ENCODE data around the gene PPP1R14C.

PPP1R14C gene

DNA sequence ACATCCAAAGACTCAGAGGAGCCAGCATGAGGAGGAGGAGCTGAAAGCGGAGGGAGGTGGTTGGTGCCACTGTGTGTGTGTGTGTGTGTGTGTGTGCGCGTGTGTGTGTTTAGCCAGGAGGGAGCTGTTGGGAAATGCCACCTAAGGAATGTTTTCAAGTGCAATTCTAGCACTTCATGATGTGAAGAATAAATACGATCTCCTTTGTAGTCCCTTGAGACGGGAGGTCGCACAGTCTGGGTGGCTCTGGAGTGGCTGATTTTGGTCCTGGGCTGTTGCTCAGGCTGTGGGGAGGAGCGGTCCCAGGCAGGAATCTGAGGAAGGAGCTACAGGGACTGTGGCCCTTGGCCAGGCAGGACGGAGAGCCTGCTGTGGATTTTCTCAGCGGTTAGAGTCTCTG lies 93.7 kb downstream of the PPP1R14C start:
- no peak for TF ChIP-seq TAF1 (IDR thresholded peaks at IDR 0.05; ENCODE audit: borderline replicate concordance, insufficient read depth, low read length)
- no peak for TF ChIP-seq FOXP2 (optimal IDR thresholded peaks at IDR 0.05; ENCODE audit: borderline replicate concordance, extremely low read depth, extremely low read length, insufficient read depth)
- no peak for TF ChIP-seq REST (IDR thresholded peaks at IDR 0.05; ENCODE audit: insufficient read depth in 1 of 2, low read depth in 2 of 2, low read length in 2 of 2)
- TF ChIP-seq POLR2AphosphoS5 (IDR thresholded peaks at IDR 0.05; ENCODE audit: low read depth, low read length), result no peak
- TF ChIP-seq SIN3A (IDR thresholded peaks at IDR 0.05; ENCODE audit: borderline replicate concordance, insufficient read depth, low read length), result no peak

GRCh38 chr6:150237626-150238025 lies 94.8 kb downstream of the PPP1R14C start:
- TF ChIP-seq FOXP2 (optimal IDR thresholded peaks at IDR 0.05; ENCODE audit: borderline replicate concordance, extremely low read depth, extremely low read length, insufficient read depth) (no peak), SIN3A (IDR thresholded peaks at IDR 0.05; ENCODE audit: borderline replicate concordance, insufficient read depth, low read length) (no peak), REST (IDR thresholded peaks at IDR 0.05; ENCODE audit: insufficient read depth in 1 of 2, low read depth in 2 of 2, low read length in 2 of 2) (no peak), TAF1 (IDR thresholded peaks at IDR 0.05; ENCODE audit: borderline replicate concordance, insufficient read depth, low read length) (no peak), POLR2AphosphoS5 (IDR thresholded peaks at IDR 0.05; ENCODE audit: low read depth, low read length) (no peak)

DNA sequence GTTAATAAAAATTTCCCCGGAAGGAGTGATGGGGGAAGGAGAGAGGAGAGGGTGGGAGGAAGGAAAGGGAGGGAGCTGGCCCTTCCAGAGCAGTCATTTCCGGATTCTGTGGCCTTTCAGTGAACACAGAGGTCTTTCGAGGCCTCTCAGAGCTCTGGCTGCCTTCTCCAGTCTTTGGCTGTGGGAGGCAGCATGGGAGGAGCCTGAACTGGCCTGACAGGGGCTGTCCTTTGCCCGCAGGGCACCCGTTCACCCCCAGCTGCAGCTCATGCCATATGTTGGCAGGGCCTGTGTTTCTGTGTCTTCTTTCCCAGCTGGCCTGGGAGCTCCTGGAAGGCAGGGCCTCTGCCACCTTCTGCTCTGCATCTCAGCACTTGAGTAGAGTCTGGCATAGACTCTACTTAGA lies 95.5 kb downstream of the PPP1R14C start:
- TF ChIP-seq POLR2AphosphoS5 (IDR thresholded peaks at IDR 0.05; ENCODE audit: low read depth, low read length) (no peak), SIN3A (IDR thresholded peaks at IDR 0.05; ENCODE audit: borderline replicate concordance, insufficient read depth, low read length) (no peak), FOXP2 (optimal IDR thresholded peaks at IDR 0.05; ENCODE audit: borderline replicate concordance, extremely low read depth, extremely low read length, insufficient read depth) (no peak), TAF1 (IDR thresholded peaks at IDR 0.05; ENCODE audit: borderline replicate concordance, insufficient read depth, low read length) (no peak), REST (IDR thresholded peaks at IDR 0.05; ENCODE audit: insufficient read depth in 1 of 2, low read depth in 2 of 2, low read length in 2 of 2) (no peak)

DNA sequence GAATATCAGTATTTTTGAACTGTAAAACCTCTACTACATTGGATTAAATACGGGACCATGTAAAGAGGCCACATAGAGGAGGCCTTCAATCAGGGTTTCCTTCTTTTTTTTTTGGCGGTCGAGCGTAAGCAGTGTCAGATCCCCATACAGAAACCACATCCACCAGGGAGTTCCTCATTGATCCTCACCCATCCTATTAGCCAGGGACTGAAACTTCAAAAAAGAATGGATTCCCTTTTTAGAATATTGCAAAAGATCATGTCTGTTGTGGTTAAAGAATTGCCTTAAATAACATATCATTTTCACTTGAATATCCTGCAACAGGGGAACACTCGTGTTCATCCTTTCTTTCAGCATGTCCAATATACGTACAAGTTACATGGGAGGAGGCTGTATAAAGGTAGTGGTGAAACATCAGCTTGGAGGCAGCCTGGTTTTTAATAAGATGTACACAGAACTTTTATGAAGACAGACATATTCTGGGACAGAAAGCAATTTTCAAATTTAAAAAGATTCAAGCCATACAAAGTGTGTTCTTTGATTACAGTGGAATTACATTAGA lies 96.1 kb downstream of the PPP1R14C start:
- TF ChIP-seq FOXP2 (optimal IDR thresholded peaks at IDR 0.05; ENCODE audit: borderline replicate concordance, extremely low read depth, extremely low read length, insufficient read depth) (no peak), SIN3A (IDR thresholded peaks at IDR 0.05; ENCODE audit: borderline replicate concordance, insufficient read depth, low read length) (no peak)

GRCh38 chr6:150243620-150244314 lies 100.9 kb downstream of the PPP1R14C start:
- TF ChIP-seq FOXP2 (optimal IDR thresholded peaks at IDR 0.05; ENCODE audit: borderline replicate concordance, extremely low read depth, extremely low read length, insufficient read depth), result no peak
- no peak for TF ChIP-seq TAF1 (IDR thresholded peaks at IDR 0.05; ENCODE audit: borderline replicate concordance, insufficient read depth, low read length)
- TF ChIP-seq SIN3A (IDR thresholded peaks at IDR 0.05; ENCODE audit: borderline replicate concordance, insufficient read depth, low read length), result no peak
- no peak for TF ChIP-seq POLR2AphosphoS5 (IDR thresholded peaks at IDR 0.05; ENCODE audit: low read depth, low read length)
- no peak for TF ChIP-seq REST (IDR thresholded peaks at IDR 0.05; ENCODE audit: insufficient read depth in 1 of 2, low read depth in 2 of 2, low read length in 2 of 2)
